DOHH2 (cell line): ENCODE data around the gene RBPMS2.

Experiments
- EZH2phosphoT487 ChIP-seq: fragments of 200-600 bp; sonication (generic); IDR thresholded peaks from 2 replicates; pipeline ENCODE4 v1.6.1; 2017; ENCODE audit warnings: borderline replicate concordance, mild to moderate bottlenecking, antibody characterized with exemption, low read length, moderate library complexity, mixed read lengths
- TF ChIP-seq, protein P1 (sequence below): fragments of 200-600 bp; sonication (generic); IDR thresholded peaks from one replicate; pipeline ENCODE4 v1.5.1; 2014; ENCODE audit warnings: antibody characterized with exemption, mild to moderate bottlenecking, low read depth, low read length; ENCODE audit not compliant: poor library complexity, severe bottlenecking

DNA sequence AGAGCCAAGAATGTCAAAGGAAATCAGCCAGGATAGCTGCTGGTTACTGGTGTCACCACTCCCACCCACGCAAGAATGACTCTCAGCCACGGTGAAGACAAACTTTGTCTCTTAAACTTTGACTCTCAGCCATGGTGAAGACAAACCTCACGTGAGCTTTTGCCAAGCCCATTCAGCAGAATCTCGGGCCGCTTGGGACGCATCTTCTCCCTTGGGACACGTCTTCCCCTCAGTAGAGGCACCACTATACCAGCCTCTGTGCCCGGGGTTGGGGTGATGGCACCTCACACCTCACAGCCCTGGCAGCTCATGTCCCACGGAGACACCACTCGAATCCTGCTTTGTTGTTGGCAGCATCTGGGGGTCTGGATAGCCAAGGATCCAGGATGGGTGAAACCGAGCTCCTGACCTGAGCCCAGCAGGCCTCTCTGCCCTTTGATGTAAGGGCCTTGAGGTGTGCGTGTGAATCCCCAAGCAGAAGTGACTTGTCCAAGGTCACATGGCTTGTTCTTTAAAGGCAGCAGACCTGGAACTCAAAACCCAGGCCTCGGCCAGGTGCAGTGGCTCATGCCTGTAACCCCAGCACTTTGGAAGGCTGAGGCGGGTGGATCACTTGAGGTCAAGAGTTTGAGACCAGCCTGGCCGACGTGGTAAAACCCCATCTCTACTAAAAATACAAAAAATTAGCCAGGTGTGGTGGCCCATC, 21.8 kb downstream of the RBPMS2 start:
- TF ChIP-seq, protein P1, sequence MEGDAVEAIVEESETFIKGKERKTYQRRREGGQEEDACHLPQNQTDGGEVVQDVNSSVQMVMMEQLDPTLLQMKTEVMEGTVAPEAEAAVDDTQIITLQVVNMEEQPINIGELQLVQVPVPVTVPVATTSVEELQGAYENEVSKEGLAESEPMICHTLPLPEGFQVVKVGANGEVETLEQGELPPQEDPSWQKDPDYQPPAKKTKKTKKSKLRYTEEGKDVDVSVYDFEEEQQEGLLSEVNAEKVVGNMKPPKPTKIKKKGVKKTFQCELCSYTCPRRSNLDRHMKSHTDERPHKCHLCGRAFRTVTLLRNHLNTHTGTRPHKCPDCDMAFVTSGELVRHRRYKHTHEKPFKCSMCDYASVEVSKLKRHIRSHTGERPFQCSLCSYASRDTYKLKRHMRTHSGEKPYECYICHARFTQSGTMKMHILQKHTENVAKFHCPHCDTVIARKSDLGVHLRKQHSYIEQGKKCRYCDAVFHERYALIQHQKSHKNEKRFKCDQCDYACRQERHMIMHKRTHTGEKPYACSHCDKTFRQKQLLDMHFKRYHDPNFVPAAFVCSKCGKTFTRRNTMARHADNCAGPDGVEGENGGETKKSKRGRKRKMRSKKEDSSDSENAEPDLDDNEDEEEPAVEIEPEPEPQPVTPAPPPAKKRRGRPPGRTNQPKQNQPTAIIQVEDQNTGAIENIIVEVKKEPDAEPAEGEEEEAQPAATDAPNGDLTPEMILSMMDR = no peak
- TF ChIP-seq EZH2phosphoT487 = no peak
